Articular chondrocyte of knee joint (primary cell): Measurements from ENCODE around the gene SPTAN1. TPM values are rescaled to one million over a fixed set of nuclear protein-coding genes. Genes with fewer than 3 reads are reported as not detected.

ENCODE experiments used
- small RNA-seq: library from RNA; depleted of rRNA; stranded (forward); fragments of <200 nt; gene quantifications from one replicate; pipeline ENCODE3, GENCODE V24; 2012
- total RNA-seq: library from RNA; depleted of rRNA; stranded (reverse); fragments of >200 nt; gene quantifications from 2 replicates; pipeline ENCODE4 v1.2.3, GENCODE V29; 2012

The SPTAN1 gene
- 386 and 406 TPM in 2 replicates for total RNA-seq

GRCh38 chr9:128552153-128552743 lies at the start of gene SPTAN1:
TSS of gene SPTAN1 (plus strand) at chr9:128552587. CDS start at chr9:128566741, 14,154 bp downstream.

GRCh38 chr9:128504485-128505413 lies 47.6 kb upstream of the SPTAN1 start, which contains the start of gene GLE1:
TSS of gene GLE1 (plus strand) at chr9:128504719. CDS start at chr9:128504806, 87 bp downstream.

GRCh38 chr9:128656416-128657343 lies 104.3 kb downstream of the SPTAN1 start, which contains the start of gene DYNC2I2:
TSS of gene DYNC2I2 (minus strand) at chr9:128656847. CDS start at chr9:128656726, 121 bp downstream.

Small RNA genes within 50 kb of the gene (small RNA-seq; reads per million reads assigned to genes)
- gene RNU7-171P, result not detected

Other genes with a start within 250 kb of the SPTAN1 start
- gene TRUB2, start 230.1 kb upstream of the SPTAN1 start, total RNA-seq, result 12.4 and 16.2 TPM in 2 replicates
- gene COQ4, start 229.7 kb upstream of the SPTAN1 start, total RNA-seq, result 29.1 and 33.7 TPM in 2 replicates
- gene SLC27A4, start 212.1 kb upstream of the SPTAN1 start, total RNA-seq, result 15.5 and 20.9 TPM in 2 replicates
- gene URM1, start 181.2 kb upstream of the SPTAN1 start, total RNA-seq, result 33.6 and 36.3 TPM in 2 replicates
- gene CERCAM, start 131.7 kb upstream of the SPTAN1 start, total RNA-seq, result 110 and 111 TPM in 2 replicates
- 26.8 and 31.6 TPM in 2 replicates for gene ODF2, start 96.6 kb upstream of the SPTAN1 start, total RNA-seq
- 28.7 and 30.4 TPM in 2 replicates for gene GLE1, start 47.9 kb upstream of the SPTAN1 start, total RNA-seq
- 44.1 and 47.4 TPM in 2 replicates for gene DYNC2I2, start 104.3 kb downstream of the SPTAN1 start, total RNA-seq
- 393 and 418 TPM in 2 replicates for gene SET, start 136.6 kb downstream of the SPTAN1 start, total RNA-seq
- gene PKN3, start 149.9 kb downstream of the SPTAN1 start, total RNA-seq, result 10.1 and 11.5 TPM in 2 replicates
- 17.6 and 18.1 TPM in 2 replicates for gene ZDHHC12, start 171.5 kb downstream of the SPTAN1 start, total RNA-seq
- gene ZER1, start 219.3 kb downstream of the SPTAN1 start, total RNA-seq, result 21.2 and 28.9 TPM in 2 replicates
- gene TBC1D13, start 234.7 kb downstream of the SPTAN1 start, total RNA-seq, result 17.5 and 21.5 TPM in 2 replicates